Epithelial cell of proximal tubule (primary cell): ENCODE measurements around the gene C1QL4. TPM values are rescaled to one million over a fixed set of nuclear protein-coding genes. Genes with fewer than 3 reads are reported as not detected.
"Not testable (repeated sequence)": the region's sequence is repeated elsewhere in the genome, so short reads cannot be mapped to it uniquely, and the experiment has no call there.

Experiments used
- DNase-seq: peaks from one replicate; pipeline ENCODE4 v3.0.0-alpha.2; 2011; ENCODE audit warnings: low read depth
- H3K4me3 ChIP-seq: 2 replicates; pipeline ENCODE4 v1.5.1; 2011; ENCODE audit warnings: low read depth, mild to moderate bottlenecking, low read length
- total RNA-seq: library from RNA; depleted of rRNA; stranded (reverse); fragments of >200 nt; gene quantifications from 2 replicates; pipeline ENCODE4 v1.2.3, GENCODE V29; 2015
- TF ChIP-seq, protein P1 (sequence below): conservative IDR thresholded peaks from 2 replicates; pipeline ENCODE4 v1.5.1; 2012; ENCODE audit warnings: low read depth, mild to moderate bottlenecking, low read length

Gene C1QL4
- total RNA-seq, 1 donor from 2014 or later = not detected

DNA sequence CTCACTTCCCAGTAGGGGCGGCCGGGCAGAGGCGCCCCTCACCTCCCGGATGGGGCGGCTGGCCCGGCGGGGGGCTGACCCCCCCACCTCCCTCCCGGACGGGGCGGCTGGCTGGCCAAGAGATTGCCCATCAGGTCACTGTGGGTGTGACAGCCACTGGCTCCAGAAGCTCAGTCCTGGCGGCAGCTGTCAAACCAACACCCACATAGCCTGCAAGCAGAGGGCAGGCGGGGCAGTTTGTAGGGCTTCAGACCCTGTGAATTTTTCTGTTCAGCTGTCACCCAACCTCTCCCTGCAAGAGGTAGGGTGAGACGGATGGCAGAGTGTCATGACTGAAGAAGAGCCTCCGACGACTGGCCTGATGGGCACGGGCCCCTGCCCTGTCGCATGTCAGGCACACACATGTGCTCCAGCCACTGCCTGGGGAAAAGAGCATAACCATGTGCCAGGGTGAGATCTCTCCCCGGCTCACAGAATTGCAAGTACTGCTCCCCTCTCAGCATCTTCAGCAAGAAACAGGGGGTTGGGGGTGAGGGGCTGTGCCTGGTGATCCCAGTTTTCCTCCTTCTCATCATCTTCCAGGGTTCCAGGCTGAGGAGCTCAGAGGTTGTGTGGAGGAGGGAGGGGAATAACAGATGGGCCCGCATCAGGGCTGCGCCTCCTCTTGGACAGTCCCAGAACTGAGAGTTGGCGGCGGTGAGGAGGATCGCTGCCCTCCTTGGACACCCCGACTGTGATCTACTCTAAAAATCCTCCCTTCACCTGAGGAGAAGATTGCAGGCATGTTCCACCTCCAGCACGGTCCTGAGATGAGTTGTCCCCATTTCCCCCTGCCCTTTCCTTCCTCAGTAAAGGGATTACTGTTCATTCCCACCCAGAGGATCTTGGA is 53.2 kb downstream of the C1QL4 start:
- TF ChIP-seq, protein P1, sequence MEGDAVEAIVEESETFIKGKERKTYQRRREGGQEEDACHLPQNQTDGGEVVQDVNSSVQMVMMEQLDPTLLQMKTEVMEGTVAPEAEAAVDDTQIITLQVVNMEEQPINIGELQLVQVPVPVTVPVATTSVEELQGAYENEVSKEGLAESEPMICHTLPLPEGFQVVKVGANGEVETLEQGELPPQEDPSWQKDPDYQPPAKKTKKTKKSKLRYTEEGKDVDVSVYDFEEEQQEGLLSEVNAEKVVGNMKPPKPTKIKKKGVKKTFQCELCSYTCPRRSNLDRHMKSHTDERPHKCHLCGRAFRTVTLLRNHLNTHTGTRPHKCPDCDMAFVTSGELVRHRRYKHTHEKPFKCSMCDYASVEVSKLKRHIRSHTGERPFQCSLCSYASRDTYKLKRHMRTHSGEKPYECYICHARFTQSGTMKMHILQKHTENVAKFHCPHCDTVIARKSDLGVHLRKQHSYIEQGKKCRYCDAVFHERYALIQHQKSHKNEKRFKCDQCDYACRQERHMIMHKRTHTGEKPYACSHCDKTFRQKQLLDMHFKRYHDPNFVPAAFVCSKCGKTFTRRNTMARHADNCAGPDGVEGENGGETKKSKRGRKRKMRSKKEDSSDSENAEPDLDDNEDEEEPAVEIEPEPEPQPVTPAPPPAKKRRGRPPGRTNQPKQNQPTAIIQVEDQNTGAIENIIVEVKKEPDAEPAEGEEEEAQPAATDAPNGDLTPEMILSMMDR = no peak
- DNase-seq = no peak

DNA sequence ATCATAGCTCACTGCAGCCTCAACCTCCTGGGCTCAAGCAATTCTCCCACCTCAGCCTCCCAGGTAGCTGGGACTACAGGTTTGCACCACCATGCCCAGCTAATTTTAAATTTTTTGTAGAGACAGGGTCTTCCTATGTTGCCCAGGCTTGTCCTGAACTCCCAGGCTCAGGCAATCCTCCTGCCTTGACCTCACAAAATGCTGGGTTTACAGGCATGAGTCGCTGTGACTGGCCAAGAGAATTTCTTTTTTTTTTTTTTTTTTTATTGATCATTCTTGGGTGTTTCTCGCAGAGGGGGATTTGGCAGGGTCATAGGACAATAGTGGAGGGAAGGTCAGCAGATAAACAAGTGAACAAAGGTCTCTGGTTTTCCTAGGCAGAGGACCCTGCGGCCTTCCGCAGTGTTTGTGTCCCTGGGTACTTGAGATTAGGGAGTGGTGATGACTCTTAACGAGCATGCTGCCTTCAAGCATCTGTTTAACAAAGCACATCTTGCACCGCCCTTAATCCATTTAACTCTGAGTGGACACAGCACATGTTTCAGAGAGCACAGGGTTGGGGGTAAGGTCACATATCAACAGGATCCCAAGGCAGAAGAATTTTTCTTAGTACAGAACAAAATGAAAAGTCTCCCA is 54.1 kb downstream of the C1QL4 start:
- DNase-seq, H3K4me3 ChIP-seq: not testable (repeated sequence)

More for the DNA sequence above, 53.2 kb downstream of the C1QL4 start:
- no peak overlapping the region for H3K4me3 ChIP-seq

Other genes starting within 250 kb of the C1QL4 start
- 0.14 and 0.52 TPM in 2 replicates for gene DHH, start 242.4 kb downstream of the C1QL4 start, total RNA-seq
- gene LMBR1L, start 226.3 kb downstream of the C1QL4 start, total RNA-seq = 21.8 and 37.8 TPM in 2 replicates
- gene TUBA1B, start 205.8 kb downstream of the C1QL4 start, total RNA-seq = 2,565 and 4,770 TPM in 2 replicates
- gene TUBA1A, start 148.1 kb downstream of the C1QL4 start, total RNA-seq = 929 and 1,025 TPM in 2 replicates
- gene TUBA1C, start 72.1 kb downstream of the C1QL4 start, total RNA-seq = 1,483 and 2,573 TPM in 2 replicates
- gene PRPH, start 42.0 kb downstream of the C1QL4 start, total RNA-seq = 1.1 TPM in 1 of 2 replicates, not detected in the other
- 31.7 and 45.4 TPM in 2 replicates for gene TROAP, start 13.9 kb downstream of the C1QL4 start, total RNA-seq
- gene DNAJC22, start 9.7 kb upstream of the C1QL4 start, total RNA-seq = 0.40 and 1.0 TPM in 2 replicates
- gene SPATS2, start 30.3 kb upstream of the C1QL4 start, total RNA-seq = 14.9 and 29.9 TPM in 2 replicates
- gene KCNH3, start 201.8 kb upstream of the C1QL4 start, total RNA-seq = 0.07 and 0.12 TPM in 2 replicates
- gene MCRS1, start 231.0 kb upstream of the C1QL4 start, total RNA-seq = 62.4 and 118 TPM in 2 replicates